Measurements from ENCODE around the gene TBC1D3B. TPM values are rescaled to one million over a fixed set of nuclear protein-coding genes. Genes with fewer than 3 reads are reported as not detected.
"Not testable (repeated sequence)": the region's sequence is repeated elsewhere in the genome, so short reads cannot be mapped to it uniquely, and the experiment has no call there.

TBC1D3B gene
- total RNA-seq, 1 donor from 2014 or later: 4.0 TPM

DNA sequence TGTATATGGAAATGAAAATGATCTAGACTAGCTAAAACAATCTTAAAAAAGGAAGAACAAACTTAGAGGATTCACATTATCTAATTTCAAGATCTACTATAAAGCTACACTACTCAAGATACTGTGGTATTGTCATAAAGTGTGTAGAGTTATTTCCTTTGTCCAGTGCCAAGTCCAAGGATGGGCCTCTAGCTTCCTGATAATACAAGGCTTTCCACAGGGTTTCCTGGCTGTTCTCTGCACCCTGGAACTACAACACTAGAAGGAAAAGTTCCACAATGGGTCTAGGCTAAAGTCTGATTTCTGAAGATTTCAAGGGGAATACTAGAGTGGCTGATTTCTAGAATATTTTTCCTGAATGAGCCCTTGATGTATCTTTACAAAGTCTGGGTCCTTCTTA, 34.2 kb downstream of the TBC1D3B start:
- DNase-seq (ENCODE audit: missing footprints): no peak
- intact Hi-C loops (cut with DNase I): loop anchor here (10.0 kb wide), 1 partner anchor 167 kb away; no protein-coding TSS in a partner anchor
- no peak for ATAC-seq

DNA sequence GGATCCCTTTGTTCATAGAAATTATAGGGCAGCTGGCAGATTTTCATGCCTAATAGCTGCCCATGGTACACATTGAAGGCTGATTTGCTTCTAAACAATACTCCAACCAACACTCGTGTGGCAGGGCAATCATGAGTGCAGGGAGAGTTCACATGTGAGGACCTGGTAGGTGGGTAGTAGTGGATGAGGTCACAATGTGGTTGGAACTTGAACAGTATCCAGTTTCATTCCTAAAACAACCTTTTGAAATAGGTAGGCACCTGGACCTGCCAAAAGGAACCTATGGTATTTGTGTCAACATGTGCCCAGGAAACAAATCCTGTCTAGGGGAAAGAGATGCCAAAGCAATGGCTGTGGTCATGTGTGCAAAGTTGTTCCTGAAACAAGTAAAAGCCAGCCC, 40.0 kb downstream of the TBC1D3B start:
- ATAC-seq (no peak), DNase-seq (ENCODE audit: missing footprints) (no peak)
- intact Hi-C loops (cut with DNase I): no loop called here

DNA sequence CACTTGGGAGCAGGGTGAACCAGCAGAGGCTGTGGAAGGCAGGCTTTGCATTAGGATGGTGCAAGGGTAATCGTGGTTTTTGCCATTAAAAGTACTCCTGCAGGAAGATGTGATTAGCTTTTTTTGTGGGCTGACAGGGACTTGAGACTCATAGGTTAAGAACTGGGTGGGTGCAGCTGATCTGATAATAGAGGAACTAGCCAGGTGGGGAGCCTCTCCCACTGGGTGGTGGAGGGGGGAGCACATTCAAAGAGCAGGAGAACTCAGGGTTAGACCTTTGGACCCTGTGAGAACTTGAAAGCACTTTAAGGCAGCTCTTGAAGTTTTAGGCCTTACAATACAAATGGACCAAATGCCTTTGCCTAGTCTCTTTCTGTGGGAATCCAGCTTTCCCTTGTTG, 40.4 kb downstream of the TBC1D3B start:
- DNase-seq (ENCODE audit: missing footprints) (no peak), ATAC-seq (no peak)
- intact Hi-C loops (cut with DNase I): no loop called here

DNA sequence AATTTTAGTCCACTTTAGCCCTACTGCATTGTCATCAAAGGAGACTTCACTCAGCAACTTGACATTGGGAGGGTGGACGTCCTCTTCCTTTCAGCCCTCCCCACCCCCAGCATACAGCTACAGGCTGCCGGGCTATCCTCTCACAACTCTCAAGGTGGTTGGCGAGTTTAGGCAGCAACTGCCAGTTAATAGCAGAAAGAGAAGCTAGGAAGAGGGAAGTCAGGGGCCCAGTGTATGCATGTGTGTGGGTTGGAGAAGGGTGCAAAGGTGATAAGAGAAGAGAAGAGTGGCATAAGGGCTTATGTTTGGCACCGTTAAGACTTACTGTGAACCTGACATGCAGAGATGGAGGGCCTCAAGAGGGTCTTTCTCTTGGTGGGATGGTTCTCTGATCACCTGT, 41.0 kb downstream of the TBC1D3B start:
- no peak for ATAC-seq
- intact Hi-C loops (cut with DNase I): no loop called here
- no peak for DNase-seq (ENCODE audit: missing footprints)

DNA sequence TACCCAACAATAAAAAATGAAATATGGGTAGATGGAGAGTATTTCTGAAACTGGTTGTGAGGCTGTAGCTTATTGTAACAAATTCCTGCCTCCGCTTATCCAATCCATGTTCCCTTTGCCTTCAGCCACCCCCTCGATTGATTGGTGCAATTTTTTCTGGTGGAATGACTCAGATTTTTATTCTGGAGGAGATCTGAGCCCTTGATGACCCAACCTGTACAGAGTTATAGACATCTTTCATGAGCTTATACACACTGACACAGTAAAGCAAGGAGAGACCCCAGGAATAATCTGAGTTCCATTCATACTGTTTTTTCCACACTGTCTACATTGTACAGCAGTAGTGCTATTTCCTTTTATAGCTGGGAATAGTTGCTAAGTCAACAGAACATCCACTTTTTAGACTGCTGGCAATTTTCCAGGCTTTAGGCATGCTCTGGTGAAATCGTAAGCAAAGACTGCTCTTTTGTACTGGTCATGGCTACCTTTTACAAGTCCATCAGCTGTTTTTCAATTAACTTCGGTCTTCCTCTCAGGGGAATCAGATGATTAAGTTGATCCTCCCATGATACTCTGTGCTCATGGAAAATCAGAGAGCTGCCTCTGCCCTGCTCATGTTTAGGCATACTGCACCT, 42.7 kb downstream of the TBC1D3B start:
- DNase-seq (ENCODE audit: missing footprints) (no peak), ATAC-seq (no peak)
- intact Hi-C loops (cut with DNase I): no loop called here

DNA sequence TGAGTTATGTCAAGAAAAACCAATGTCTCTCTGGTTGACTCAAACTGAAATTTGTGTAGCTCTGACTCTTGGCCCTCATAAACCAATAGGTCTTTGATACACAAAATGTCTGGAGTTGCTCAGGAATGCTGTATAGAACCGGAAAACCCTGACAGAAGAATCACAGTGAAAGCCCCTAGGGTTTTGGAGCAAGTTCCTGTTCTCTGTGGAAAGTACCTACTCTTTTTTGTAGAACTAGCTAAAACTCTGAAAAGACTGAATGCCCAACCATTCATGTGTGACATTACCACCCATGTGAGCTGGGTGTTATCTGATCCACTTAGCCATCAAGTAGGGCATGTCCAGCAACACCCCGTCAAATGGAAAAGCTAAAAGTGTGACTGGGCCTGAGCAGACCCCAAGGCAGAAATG, 44.0 kb downstream of the TBC1D3B start:
- no peak for DNase-seq (ENCODE audit: missing footprints)
- intact Hi-C loops (cut with DNase I): no loop called here
- ATAC-seq: no peak

DNA sequence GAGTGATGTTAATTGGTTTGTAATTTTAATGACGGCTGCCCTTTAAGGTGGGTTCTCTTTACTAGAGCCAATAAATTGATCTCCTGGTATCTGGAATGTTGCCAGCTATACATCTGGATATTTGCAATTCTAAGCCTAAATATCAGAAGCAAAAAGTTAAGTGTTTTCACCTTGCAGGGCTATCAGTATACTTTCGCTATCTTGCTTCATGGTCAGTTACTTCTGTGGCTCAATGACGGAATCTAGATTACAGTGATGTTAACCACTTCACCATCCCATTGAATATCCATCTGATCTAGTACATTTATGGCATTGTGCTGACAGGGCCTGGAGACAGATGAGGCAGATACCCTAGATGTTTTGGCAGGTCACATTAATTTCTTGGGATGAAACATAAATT, 44.5 kb downstream of the TBC1D3B start:
- ATAC-seq (no peak), DNase-seq (ENCODE audit: missing footprints) (no peak)
- intact Hi-C loops (cut with DNase I): no loop called here

DNA sequence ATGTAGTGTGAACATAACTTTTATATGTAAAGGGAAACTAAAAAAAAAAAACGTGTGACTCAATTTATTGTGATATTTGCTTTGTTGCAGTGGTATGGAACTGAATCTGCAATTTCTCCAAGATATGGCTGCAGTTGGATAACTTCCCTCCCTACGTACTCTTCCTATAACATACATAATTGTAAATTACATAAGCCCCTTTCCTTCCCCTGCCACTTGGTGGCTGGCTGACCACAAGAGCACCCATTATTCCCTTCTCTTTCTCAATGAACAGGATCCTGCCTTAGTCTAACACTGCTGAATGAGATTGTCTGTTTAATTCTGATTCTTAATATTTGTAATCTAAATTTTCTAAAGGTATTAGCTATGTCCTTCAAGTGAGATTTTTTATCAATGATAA, 45.0 kb downstream of the TBC1D3B start:
- no peak for DNase-seq (ENCODE audit: missing footprints)
- intact Hi-C loops (cut with DNase I): no loop called here
- ATAC-seq: no peak

DNA sequence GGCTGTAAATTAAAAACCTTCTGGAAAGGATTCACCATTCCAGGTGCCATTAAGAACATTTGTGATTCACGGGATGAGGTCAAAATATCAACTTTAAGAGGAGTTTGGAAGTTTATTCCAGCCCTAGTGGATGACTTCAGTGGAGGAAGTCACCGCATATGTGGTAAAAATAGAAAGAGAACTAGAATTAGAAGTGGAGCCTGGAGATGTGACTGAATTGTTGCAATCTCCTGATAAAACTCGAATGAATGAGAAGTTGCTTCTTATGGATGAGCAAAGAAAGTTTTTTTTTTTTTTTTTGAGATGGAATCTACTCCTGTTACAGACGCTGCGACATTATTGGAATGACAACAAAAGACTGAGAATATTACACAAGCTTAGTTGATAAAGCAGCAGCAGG, 46.1 kb downstream of the TBC1D3B start:
- ATAC-seq (no peak), DNase-seq (ENCODE audit: missing footprints) (no peak)
- intact Hi-C loops (cut with DNase I): no loop called here

DNA sequence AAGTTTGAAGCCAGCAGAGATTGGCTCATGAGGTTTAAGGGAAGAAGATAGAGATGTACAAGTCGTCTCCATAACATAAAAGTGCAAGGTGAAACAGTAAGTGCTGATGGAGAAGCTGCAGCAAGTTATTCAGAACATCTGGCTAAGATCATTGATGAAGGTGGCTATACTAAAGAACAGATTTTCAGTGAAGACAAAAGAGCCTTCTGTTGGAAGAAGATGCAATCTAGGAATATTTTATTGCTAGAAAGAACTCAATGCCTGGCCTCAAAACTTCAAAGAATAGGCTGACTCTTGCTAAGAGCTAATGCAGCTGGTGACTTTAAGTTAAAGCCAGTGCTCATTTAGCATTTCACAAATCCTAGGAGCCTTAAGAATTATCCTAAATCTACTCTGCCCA, 46.8 kb downstream of the TBC1D3B start:
- intact Hi-C loops (cut with DNase I): no loop called here
- ATAC-seq (no peak), DNase-seq (ENCODE audit: missing footprints) (no peak)

DNA sequence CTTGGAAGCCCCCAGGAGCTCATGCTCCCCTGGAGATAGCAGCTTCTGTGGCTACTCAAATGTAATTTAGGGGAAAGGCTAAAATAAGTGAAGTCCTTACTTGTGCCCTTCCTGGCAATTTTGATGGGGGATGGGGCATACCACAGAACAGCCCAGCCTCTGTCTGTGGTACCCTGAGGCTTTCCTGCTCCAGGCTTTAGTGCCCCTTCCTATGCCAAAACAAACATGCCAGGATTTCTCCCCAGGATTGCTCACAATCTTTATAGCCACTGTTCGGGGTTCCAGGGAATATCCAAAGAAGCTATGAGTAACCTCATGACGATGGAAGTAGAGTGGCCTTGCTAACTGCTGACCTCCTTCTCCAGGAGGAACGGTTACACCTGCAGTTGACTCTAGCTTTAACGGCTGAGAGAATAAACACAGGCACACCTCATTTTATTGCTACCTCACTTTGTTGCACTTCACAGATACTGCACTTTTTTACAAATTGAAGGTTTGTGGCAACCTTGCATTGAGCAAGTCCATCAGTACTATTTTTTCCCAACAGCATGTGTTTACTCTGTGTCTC, 47.9 kb downstream of the TBC1D3B start:
- DNase-seq (ENCODE audit: missing footprints) (no peak), ATAC-seq (no peak)
- intact Hi-C loops (cut with DNase I): no loop called here

DNA sequence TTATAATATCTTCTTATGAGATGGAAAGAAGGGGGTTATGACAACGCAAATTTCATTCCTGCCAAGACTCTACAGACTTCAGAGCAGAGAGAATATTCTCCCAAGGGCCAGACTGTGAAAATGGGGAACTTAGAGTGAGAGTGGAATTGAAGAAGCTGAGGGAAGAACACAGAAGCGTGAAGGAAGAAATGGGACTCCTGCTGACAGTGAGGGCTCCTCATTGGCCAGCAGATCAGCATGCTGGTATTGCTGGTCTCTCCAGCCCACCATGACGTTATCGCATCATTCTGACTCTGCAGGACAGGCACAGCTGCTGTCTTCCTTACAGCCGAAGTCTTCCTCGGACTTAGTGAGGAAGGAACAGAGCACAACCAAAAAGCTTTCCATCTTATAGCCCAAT, 48.5 kb downstream of the TBC1D3B start:
- DNase-seq (ENCODE audit: missing footprints): no peak
- intact Hi-C loops (cut with DNase I): no loop called here
- ATAC-seq: no peak

DNA sequence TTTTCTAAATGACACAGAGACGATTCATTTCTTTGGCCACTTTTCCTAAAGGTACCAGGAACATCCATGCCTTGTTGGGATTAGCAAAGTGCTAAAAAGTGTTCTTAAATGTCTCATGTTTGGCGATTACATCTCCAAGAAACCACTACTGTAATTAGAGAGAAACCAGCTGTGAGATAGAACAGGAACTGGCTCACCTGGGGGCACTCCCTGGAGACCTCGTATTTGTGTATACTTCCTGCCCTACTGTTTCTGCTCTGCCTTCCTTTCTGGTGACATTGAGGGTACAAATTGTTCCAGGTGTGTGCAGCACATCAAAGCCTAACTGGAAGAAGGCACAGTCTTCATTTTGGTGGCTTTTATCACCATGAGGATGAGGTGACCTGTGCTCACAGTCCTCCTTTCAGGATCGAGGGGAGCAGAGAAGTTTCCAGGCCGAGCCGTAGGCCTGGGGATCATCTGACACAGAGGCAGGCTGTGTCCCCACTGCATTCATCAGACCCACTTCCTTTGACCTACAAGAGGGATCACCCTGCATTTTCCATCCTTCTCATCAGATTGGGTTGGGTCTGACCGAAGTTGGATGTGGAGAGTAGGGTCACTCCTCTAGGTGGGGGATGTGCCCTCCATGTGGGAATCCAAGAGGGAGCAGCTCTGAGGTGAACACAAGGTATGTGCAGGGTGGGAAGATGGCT, 49.1 kb downstream of the TBC1D3B start:
- ATAC-seq: no peak
- intact Hi-C loops (cut with DNase I): no loop called here
- DNase-seq (ENCODE audit: missing footprints): no peak

DNA sequence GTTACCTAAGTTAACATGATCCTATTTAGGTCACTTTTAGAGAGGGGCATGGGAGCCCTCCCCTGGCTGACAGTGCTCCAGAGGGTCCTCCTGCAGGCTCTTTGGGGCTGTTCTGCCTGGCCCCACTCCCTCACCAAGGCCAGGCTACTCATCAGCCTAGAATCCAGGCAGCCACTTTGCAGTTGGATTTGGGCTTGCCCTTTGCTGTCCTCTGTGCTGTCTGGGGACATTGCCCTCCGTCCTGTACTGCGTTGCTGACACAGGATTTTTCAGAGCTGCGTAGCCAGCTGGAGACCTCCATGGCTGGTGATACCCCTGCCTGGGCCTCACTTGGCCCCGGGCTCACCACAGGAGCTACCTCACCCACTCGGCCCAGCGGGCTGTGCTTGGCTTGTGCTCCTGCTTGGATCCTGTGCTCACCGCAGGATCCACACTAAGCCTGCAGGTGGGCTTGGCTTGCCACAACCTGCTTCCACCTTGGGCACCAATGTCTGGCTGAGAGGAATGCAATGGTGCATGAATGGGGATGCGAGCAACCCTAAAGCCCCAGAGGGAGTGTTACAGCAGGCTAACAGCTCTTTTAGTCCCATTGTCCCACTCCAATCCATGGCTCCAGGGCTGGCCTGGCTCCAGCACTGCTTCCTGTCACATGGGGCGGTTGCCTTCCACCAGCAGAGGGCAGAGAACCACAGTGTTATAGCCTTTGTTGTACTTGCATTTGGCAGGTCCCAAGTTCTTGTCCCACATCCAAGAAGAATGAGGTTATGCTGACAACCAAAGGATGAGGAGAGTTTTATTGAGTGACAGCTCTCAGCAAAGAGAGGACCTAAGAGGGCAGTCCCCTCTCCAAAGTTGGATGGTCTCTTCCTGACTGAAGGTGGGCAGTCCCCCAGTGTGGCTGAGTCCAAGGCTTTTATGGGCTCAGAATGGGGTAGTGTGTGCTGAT, 51.3 kb downstream of the TBC1D3B start:
- DNase-seq (ENCODE audit: missing footprints) (no peak), ATAC-seq (no peak)
- intact Hi-C loops (cut with DNase I): no loop called here

DNA sequence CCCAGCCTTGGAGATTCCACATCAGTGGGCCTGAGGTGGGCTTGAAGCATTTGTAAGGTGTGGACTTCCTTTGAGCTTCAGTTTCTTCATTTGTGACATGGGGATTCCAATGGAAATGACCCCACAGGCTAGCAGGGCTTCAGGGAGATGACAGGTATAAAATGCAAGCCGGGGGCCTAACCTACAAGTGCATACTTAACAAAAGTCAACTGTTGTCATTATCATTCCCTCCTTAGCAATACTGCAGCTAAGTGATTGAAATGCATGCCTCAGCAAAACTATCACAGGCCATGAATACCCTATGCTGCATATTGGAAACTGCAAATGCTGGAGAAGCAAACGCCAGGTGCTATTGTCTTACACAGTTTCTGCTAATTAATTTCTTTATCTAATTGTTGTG, 53.0 kb downstream of the TBC1D3B start:
- ATAC-seq (no peak), DNase-seq (ENCODE audit: missing footprints) (no peak)
- intact Hi-C loops (cut with DNase I): no loop called here

DNA sequence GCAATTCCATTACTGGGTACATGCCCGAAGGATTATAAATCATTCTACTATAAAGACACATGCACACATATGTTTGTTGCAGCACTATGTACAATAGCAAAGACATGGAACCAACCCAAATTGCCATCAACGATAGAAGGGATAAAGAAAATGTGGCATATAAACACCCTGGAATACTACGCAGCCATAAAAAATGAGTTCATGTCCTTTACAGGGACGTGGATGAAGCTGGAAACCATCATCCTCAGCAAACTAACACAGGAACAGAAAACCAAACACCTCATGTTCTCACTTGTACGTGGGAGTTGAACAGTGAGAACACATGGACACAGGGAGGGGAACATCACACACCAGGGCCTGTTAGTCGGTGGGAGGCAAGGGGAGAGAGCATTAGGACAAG, 55.3 kb downstream of the TBC1D3B start:
- ATAC-seq; intact Hi-C loops (cut with DNase I); DNase-seq (ENCODE audit: missing footprints): not testable (repeated sequence)

DNA sequence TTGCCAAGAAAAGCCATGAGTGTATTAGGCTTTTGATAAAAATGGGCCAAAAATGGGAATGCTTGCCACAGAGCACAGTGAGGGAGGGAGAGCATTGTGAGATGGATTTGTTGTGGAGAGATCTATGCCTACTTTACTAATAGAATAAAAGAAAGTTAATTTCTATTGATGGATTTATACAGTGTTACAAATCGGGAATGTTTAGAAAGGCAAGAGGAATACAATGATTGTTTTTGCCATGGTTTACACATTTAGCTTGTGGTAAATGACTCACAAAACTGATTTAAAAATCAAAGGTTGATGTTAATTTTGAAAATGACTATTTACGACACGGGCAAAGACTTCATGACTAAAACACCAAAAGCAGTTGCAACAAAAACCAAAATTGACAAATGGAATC, 56.2 kb downstream of the TBC1D3B start:
- intact Hi-C loops (cut with DNase I): no loop called here
- no peak for DNase-seq (ENCODE audit: missing footprints)
- ATAC-seq: no peak

DNA sequence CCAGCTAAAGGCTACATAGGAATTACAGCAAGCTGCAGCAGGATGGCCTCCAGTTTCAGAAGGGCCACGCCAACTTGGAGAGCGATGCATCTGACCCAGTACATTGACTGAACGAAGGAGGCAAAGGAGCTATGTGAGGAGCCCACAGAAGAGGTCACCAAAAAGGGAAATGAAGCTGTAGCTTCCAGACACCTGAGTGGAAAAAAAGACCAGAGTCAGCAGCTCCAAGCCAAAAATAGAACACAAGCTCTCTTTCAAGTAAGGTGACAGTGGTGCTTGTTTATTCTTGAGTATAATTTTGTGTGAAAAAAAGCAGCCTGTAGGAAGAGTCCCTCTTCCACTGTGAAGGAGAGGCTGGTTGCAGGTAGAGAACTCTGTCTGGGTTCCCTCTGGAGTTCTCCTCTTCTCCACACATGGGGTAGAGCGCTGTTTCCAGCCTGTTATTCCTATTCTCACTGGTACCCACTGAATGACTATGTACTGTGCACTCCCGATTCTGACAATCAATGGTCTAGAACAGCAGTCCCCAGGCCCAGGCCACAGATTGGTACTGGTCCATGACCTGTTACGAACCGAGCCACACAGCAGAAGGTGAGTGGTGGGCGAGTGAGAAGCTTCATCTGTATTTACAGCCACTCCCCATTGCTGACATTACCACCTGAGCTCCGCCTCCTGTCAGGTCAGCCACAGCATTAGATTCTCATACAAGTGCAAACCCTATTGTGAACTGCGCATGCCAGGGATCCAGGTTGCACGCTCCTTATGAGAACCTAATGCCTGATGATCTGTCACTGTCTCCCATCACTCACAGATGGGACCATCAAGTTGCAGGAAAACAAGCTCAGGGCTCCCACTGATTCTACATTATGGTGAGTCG, 57.7 kb downstream of the TBC1D3B start:
- ATAC-seq (no peak), DNase-seq (ENCODE audit: missing footprints) (no peak)
- intact Hi-C loops (cut with DNase I): no loop called here
